Measurements from ENCODE around the gene EIF4E3. TPM values are rescaled to one million over a fixed set of nuclear protein-coding genes. Genes with fewer than 3 reads are reported as not detected.

EIF4E3 gene
- polyA plus RNA-seq, 2 of the 4 experiments (the other 2 are of a cell fraction): 2.3 to 5.5 TPM

GRCh38 chr3:71650372-71650771 lies 74.8 kb downstream of the EIF4E3 start:
- Histone ChIP-seq H3K4me3 (no peak overlapping the region), H3K9me3 (no peaks in the 10 kb centered on the region), H3K4me2 (no peak overlapping the region), H3K27ac (no peak overlapping the region), H3K4me1 (peaks cover 7% of the 10 kb centered on the region; the same call in 1 of the 3 replicates)
- WGBS (ENCODE audit: missing lambda C conversion rate): 70% methylated on average over 5 of the region's 5 CpGs
- DNase-seq (ENCODE audit: low read depth in 1 of 2, low spot score in 1 of 2) (no peak), ATAC-seq (no peak), FAIRE-seq (no peak)
- ChIA-PET POLR2A (no interaction called here), CTCF (interaction anchor here (1.3 kb wide), 2 partner anchors 1560 to 1586 kb away, joined by 4 to 6 read pairs; no protein-coding TSS in a partner anchor)
- TF ChIP-seq POLR2AphosphoS2 (conservative IDR thresholded peaks at IDR 0.05; ENCODE audit: low read length): no peak
- no peak for TF ChIP-seq HES2 (IDR thresholded peaks at IDR 0.05)
- TF ChIP-seq ZC3H11A (IDR thresholded peaks at IDR 0.05): no peak
- TF ChIP-seq CBX2 (IDR thresholded peaks at IDR 0.05; ENCODE audit: borderline replicate concordance, low read depth): no peak
- no peak for TF ChIP-seq BHLHE40 (IDR thresholded peaks at IDR 0.05; ENCODE audit: low read depth, low read length)
- TF ChIP-seq MYC (IDR thresholded peaks at IDR 0.05; ENCODE audit: borderline replicate concordance, low read length): no peak
- no peak for TF ChIP-seq RAD21 (conservative IDR thresholded peaks at IDR 0.05 in 1 of 2, IDR thresholded peaks at IDR 0.05 in 1 of 2)
- TF ChIP-seq NFE2L2 (conservative IDR thresholded peaks at IDR 0.05; ENCODE audit: low read length): no peak
- no peak for TF ChIP-seq HEYL (CRISPR knock-in tag; IDR thresholded peaks at IDR 0.05)
- TF ChIP-seq ESRRA (IDR thresholded peaks at IDR 0.05; ENCODE audit: borderline replicate concordance, low read length): no peak
- no peak for TF ChIP-seq ZFP36 (IDR thresholded peaks at IDR 0.05; ENCODE audit: borderline replicate concordance, partially characterized antibody)
- no peak for TF ChIP-seq USF2 (IDR thresholded peaks at IDR 0.05)

- TF ChIP-seq ZFP36 (IDR thresholded peaks at IDR 0.05; ENCODE audit: borderline replicate concordance, partially characterized antibody): no peak
- TF ChIP-seq POLR2A (IDR thresholded peaks at IDR 0.05; ENCODE audit: low read length): no peak
- no peak for TF ChIP-seq SREBF2 (IDR thresholded peaks at IDR 0.05)
- no peak for TF ChIP-seq FOSL2 (IDR thresholded peaks at IDR 0.05)
- no peak for TF ChIP-seq FOSL2 (CRISPR knock-in tag; IDR thresholded peaks at IDR 0.05)
- FAIRE-seq: no peak
- DNase-seq (ENCODE audit: low read depth in 1 of 2, low spot score in 1 of 2): no peak
- no peaks in the 10 kb centered on the region for H3K9me3 ChIP-seq
- ATAC-seq: no peak
- H3K27ac ChIP-seq: no peak overlapping the region
- H3K4me1 ChIP-seq: peaks cover 7% of the 10 kb centered on the region; the same call in 1 of the 3 replicates
- POLR2A ChIA-PET: no interaction called here
- CTCF ChIA-PET: interaction anchor here (0.7 to 1.4 kb wide), 6 partner anchors 8 to 1586 kb away, joined by 3 to 6 read pairs (median 4); no protein-coding TSS in a partner anchor
- H3K4me3 ChIP-seq: no peak overlapping the region
- 70% methylated on average over 6 of the region's 6 CpGs for WGBS (ENCODE audit: missing lambda C conversion rate)
- H3K4me2 ChIP-seq: no peak overlapping the region
These were observed 75.4 kb downstream of the EIF4E3 start for GRCh38 chr3:71649757-71650156.

- no peak for ATAC-seq
- no peak overlapping the region for H3K27ac ChIP-seq
- no peak for FAIRE-seq
- TF ChIP-seq CBX2 (IDR thresholded peaks at IDR 0.05; ENCODE audit: borderline replicate concordance, low read depth): no peak
- no peak for TF ChIP-seq KDM1A (IDR thresholded peaks at IDR 0.05; ENCODE audit: low read depth)
- TF ChIP-seq CBX8 (IDR thresholded peaks at IDR 0.05): no peak
- TF ChIP-seq JUN (IDR thresholded peaks at IDR 0.05): no peak
- no peak for TF ChIP-seq HDAC2 (IDR thresholded peaks at IDR 0.05)
- TF ChIP-seq ATOH8 (CRISPR knock-in tag; IDR thresholded peaks at IDR 0.05; ENCODE audit: low read depth): no peak
- no peak for TF ChIP-seq NPAS2 (CRISPR knock-in tag; IDR thresholded peaks at IDR 0.05; ENCODE audit: borderline replicate concordance)
- no peak for TF ChIP-seq MYC (IDR thresholded peaks at IDR 0.05; ENCODE audit: borderline replicate concordance, low read length)
- TF ChIP-seq HOXB5 (CRISPR knock-in tag; IDR thresholded peaks at IDR 0.05): no peak
- no peak for TF ChIP-seq KDM5A (IDR thresholded peaks at IDR 0.05)
- TF ChIP-seq HOXB13 (CRISPR knock-in tag; IDR thresholded peaks at IDR 0.05; ENCODE audit: low read depth): no peak
- no peak for TF ChIP-seq HOXA7 (CRISPR knock-in tag; IDR thresholded peaks at IDR 0.05)
- TF ChIP-seq TP53 (CRISPR knock-in tag; IDR thresholded peaks at IDR 0.05): no peak
- no peak for TF ChIP-seq CHD4 (IDR thresholded peaks at IDR 0.05; ENCODE audit: borderline replicate concordance)
- no peak for TF ChIP-seq JUNB (IDR thresholded peaks at IDR 0.05)
- TF ChIP-seq HES2 (IDR thresholded peaks at IDR 0.05): no peak
- no peak for TF ChIP-seq NFE2L2 (conservative IDR thresholded peaks at IDR 0.05; ENCODE audit: low read length)
- no peak for TF ChIP-seq RFX5 (IDR thresholded peaks at IDR 0.05)
- peaks cover 7% of the 10 kb centered on the region; the same call in 1 of the 3 replicates for H3K4me1 ChIP-seq
- POLR2A ChIA-PET: no interaction called here
- H3K9me3 ChIP-seq: no peaks in the 10 kb centered on the region
- H3K4me3 ChIP-seq: no peak overlapping the region
- no peak for DNase-seq (ENCODE audit: low read depth in 1 of 2, low spot score in 1 of 2)
- WGBS (ENCODE audit: missing lambda C conversion rate): 23% methylated on average over 3 of the region's 3 CpGs
- CTCF ChIA-PET: interaction anchor here (1.0 to 2.4 kb wide), 4 partner anchors 9 to 1557 kb away, joined by 3 to 5 read pairs (median 4); no protein-coding TSS in a partner anchor
- H3K4me2 ChIP-seq: no peak overlapping the region
These were observed 77.5 kb downstream of the EIF4E3 start for GRCh38 chr3:71647751-71648150.

All from A549 (cell line).